GM12864 (cell line): Measurements from ENCODE around the gene SPTY2D1.

Experiments
- DNase-seq: peaks from one replicate; pipeline ENCODE4 v3.0.0-alpha.2; 2011; ENCODE audit warnings: low read depth
- H3K4me3 ChIP-seq: 2 replicates; pipeline ENCODE4 v1.5.1; 2011; ENCODE audit warnings: mild to moderate bottlenecking, low read depth, low read length, control low read depth
- TF ChIP-seq, protein P1 (sequence below): IDR thresholded peaks from 2 replicates; pipeline ENCODE4 v1.5.1; 2011; ENCODE audit warnings: low read depth, mild to moderate bottlenecking, moderate library complexity, low read length, control low read depth, inconsistent platforms; ENCODE audit errors: missing control alignments

SPTY2D1 gene

DNA sequence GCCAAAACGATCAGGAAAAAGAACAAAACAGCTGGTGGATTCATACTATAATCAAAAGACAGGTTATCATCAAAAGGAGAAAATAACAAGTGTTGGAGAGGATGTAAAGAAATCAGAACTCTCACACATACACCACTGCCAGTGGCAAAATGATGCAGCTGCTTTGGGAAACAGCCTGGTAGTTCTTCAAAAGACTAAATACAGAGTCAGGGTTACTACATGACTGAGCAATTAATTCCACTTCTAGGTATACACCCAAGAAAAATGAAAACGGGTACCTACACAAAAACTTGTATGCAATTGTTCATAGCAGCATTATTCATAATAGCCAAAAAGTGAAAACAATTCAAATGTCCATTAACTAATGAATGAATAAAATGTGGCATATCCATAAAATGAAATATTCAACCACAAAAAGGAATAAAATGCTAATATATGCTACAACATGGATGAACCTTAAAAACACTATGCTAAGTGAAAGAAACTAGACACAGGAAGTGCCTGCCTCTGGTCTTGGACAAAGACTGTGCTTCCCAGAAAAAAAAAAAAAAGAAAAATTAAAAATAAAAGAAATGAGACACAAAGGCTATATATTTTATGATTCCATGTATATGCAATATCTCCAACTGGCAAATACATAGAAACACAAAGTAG lies 53.9 kb downstream of the SPTY2D1 start:
- TF ChIP-seq, protein P1, sequence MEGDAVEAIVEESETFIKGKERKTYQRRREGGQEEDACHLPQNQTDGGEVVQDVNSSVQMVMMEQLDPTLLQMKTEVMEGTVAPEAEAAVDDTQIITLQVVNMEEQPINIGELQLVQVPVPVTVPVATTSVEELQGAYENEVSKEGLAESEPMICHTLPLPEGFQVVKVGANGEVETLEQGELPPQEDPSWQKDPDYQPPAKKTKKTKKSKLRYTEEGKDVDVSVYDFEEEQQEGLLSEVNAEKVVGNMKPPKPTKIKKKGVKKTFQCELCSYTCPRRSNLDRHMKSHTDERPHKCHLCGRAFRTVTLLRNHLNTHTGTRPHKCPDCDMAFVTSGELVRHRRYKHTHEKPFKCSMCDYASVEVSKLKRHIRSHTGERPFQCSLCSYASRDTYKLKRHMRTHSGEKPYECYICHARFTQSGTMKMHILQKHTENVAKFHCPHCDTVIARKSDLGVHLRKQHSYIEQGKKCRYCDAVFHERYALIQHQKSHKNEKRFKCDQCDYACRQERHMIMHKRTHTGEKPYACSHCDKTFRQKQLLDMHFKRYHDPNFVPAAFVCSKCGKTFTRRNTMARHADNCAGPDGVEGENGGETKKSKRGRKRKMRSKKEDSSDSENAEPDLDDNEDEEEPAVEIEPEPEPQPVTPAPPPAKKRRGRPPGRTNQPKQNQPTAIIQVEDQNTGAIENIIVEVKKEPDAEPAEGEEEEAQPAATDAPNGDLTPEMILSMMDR, result no peak
- H3K4me3 ChIP-seq, result no peak overlapping the region
- no peak for DNase-seq

DNA sequence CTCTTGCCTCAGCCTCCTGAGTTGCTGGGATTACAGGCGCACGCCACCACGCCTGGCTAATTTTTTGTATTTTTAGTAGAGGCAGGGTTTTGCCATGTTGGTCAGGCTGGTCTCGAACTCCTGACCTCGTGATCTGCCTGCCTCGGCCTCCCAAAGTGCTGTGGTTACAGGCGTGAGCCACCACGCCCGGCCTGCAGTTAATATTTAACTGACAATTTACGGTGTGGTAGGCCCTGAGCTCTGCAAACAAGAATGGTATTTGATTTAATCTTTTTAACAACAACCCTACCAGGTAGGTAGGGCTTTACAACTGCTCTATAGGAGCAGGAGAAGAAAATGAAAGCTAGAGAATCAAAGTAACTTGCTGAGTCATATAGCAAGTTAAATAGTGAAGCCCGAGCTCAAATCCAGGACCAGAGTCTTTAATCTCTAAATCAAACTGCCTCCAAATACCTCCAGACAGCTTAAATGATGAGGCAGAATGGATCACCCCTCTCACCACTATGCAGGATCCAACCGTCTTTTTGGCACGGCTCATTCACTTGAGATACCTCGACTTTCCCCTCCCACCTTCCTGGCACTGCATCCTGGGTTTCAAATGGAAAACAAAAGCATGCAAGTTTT lies 55.1 kb downstream of the SPTY2D1 start:
- no peak overlapping the region for H3K4me3 ChIP-seq
- no peak for DNase-seq
- TF ChIP-seq, protein P1, result no peak

DNA sequence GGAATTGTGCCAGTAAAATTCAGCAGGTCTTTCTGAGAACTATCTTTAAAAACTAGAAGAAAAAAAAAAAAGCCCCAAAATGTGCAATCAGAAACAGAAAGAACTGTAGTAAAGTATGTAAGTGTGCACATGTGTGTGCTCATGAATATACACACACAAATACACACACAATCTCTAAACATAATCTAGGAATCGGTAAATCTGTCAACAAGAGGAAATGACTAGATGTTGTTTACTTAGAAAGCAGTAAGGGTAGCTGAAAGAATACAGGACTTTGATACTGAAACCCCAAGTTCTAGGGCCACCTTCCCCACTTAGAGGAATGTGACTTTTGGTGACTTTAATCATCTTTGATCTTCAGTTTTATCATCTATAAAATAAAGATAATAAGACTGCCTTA lies 58.8 kb downstream of the SPTY2D1 start:
- no peak overlapping the region for H3K4me3 ChIP-seq
- TF ChIP-seq, protein P1, result no peak

DNA sequence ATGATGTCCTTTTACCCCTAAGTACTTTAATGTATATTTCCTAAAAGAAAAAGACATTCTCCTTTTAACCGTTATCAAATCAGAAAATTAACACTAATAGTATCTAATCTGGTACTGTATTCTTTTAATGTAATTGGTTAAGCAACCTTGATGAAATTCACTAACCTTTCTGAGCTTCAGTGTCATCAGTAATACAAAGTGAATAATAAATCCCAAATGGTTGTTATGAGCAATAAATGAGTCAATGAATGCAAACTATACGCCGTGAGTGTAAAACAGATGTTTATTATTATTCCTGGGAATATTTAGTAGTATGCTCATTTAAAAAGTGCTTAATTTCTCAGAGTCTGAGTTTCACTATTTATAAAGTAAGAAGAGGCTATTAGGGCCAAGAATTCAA lies 67.1 kb downstream of the SPTY2D1 start:
- TF ChIP-seq, protein P1, result no peak
- DNase-seq, result no peak

More for the DNA sequence above, 58.8 kb downstream of the SPTY2D1 start:
- DNase-seq, result no peak

DNA sequence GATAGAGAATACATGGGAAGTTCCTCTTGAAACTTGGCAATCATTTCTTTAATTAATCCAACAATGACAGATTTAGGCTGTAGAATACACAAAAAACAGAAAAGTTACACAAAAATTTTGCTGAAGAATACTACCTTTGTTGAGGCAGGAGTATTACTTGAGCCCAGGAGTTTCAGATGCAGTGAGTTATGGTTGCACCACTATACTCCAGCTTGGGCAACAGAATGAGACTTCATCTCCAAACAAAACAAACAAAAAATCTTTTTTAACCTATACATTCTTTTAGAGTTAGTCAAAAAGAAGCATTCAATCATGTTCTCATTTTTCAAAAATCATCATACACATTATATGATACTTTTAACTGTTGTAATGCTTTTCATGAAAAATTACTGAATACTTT lies 67.7 kb downstream of the SPTY2D1 start:
- DNase-seq, result no peak
- TF ChIP-seq, protein P1, result no peak
- no peak overlapping the region for H3K4me3 ChIP-seq

More for the DNA sequence above, 67.1 kb downstream of the SPTY2D1 start:
- no peak overlapping the region for H3K4me3 ChIP-seq

DNA sequence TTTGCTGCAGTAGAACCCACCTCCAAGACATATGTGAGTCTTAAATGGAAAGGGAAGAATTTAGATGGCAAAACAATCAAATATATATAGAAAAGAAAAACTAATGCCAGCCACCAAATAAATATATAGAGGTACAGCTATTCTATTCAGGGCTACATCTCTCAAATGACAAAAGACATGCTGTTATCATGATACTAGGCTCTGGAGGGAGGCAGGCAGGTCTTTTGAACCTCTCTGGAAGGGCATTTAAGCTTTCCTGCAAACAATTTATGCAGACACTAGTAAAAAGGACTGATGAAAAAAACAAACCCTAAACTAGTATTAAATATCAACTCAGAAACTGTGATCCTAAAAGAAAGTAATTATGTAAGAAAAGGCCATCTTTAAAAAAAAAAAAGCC lies 70.0 kb downstream of the SPTY2D1 start:
- TF ChIP-seq, protein P1, result no peak
- no peak for DNase-seq
- H3K4me3 ChIP-seq, result no peak overlapping the region
